ENCODE measurements around the gene HS3ST2.

GRCh38 chr16:22871861-22872260 is 57.9 kb downstream of the HS3ST2 start:
- no peak for TF ChIP-seq POLR2A (IDR thresholded peaks at IDR 0.05)
- TF ChIP-seq CTCF (IDR thresholded peaks at IDR 0.05): no peak
- TF ChIP-seq EP300 (IDR thresholded peaks at IDR 0.05): no peak
